Thoracic aorta (tissue), 2 donors: ENCODE measurements around the gene CDH18. TPM values are rescaled to one million over a fixed set of nuclear protein-coding genes. Genes with fewer than 3 reads are reported as not detected.
A peak's percentile ranks its signal among the peaks of the same experiment; 100 is the strongest.

Experiments
- ATAC-seq: fragments of 150-250 bp; one replicate; pipeline ENCODE4 v1.8.0; 2017; ENCODE audit warnings: low read depth; ENCODE audit not compliant: insufficient number of reproducible peaks, low FRiP score
- DNase-seq: peaks from one replicate; pipeline ENCODE4 v3.0.0-alpha.2; 2020; ENCODE audit warnings: low spot score
- H3K27ac ChIP-seq, 2 donors: fragments of 200-600 bp; sonication (generic); 1 replicate in 1 of 2; 2 replicates in 1 of 2; pipeline ENCODE4 v1.5.1; 2016; ENCODE audit warnings: mild to moderate bottlenecking in 2 of 2, moderate library complexity in 2 of 2
- H3K27me3 ChIP-seq: fragments of 200-600 bp; sonication (generic); replicated peaks from 2 replicates; pipeline ENCODE4 v1.6.0; 2016; ENCODE audit warnings: mild to moderate bottlenecking; ENCODE audit not compliant: insufficient read depth
- H3K36me3 ChIP-seq: fragments of 200-600 bp; sonication (generic); one replicate; pipeline ENCODE4 v1.5.1; 2016
- H3K4me1 ChIP-seq, 2 donors: fragments of 200-600 bp; sonication (generic); 1 replicate in 1 of 2; 2 replicates in 1 of 2; pipeline versions ENCODE4 v1.5.1 to v1.6.0; 2016; ENCODE audit warnings: low read depth in 2 of 2, mild to moderate bottlenecking in 1 of 2; ENCODE audit not compliant: control insufficient read depth in 1 of 2
- H3K4me3 ChIP-seq: fragments of 200-600 bp; sonication (generic); 2 replicates; pipeline ENCODE4 v1.5.1; 2016; ENCODE audit warnings: mild to moderate bottlenecking
- H3K9me3 ChIP-seq: fragments of 200-600 bp; sonication (generic); 2 replicates; pipeline ENCODE4 v1.5.1; 2016
- CTCF ChIP-seq: fragments of 200-600 bp; sonication (generic); IDR thresholded peaks from one replicate; pipeline ENCODE4 v1.5.1; 2019; ENCODE audit warnings: antibody characterized with exemption
- total RNA-seq, 2 donors: library from RNA; depleted of rRNA; stranded (reverse); fragments of >200 nt; gene quantifications; one replicate each; pipeline versions ENCODE4 v1.1.0 to v1.2.3, GENCODE V29; 2016

CDH18 gene
- total RNA-seq, 2 donors from 2014 or later, result not detected

GRCh38 chr5:20000416-20000815 lies 12.4 kb upstream of the CDH18 start:
- no peaks in the 10 kb centered on the region for H3K4me1 ChIP-seq
- H3K4me3 ChIP-seq, result no peak overlapping the region
- no peaks in the 10 kb centered on the region for H3K27me3 ChIP-seq
- no peak for DNase-seq
- H3K9me3 ChIP-seq, result no peaks in the 10 kb centered on the region
- ATAC-seq, result no peak
- no peaks in the 10 kb centered on the region for H3K36me3 ChIP-seq
- H3K27ac ChIP-seq, result no peak overlapping the region
- TF ChIP-seq CTCF, result no peak

GRCh38 chr5:19988457-19988856 lies 457 bp upstream of the CDH18 start:
- no peak overlapping the region for H3K27ac ChIP-seq
- no peak for ATAC-seq
- H3K27me3 ChIP-seq, result no peaks in the 10 kb centered on the region
- TF ChIP-seq CTCF, result no peak
- H3K36me3 ChIP-seq, result no peaks in the 10 kb centered on the region
- H3K4me3 ChIP-seq, result peak overlapping the region; percentile 22
- H3K9me3 ChIP-seq, result no peaks in the 10 kb centered on the region
- no peaks in the 10 kb centered on the region for H3K4me1 ChIP-seq
- no peak for DNase-seq

GRCh38 chr5:19986806-19987205 lies 1.2 kb downstream of the CDH18 start:
- Histone ChIP-seq H3K36me3 (no peaks in the 10 kb centered on the region), H3K27ac (no peak overlapping the region), H3K27me3 (no peaks in the 10 kb centered on the region), H3K4me3 (no peak overlapping the region), H3K9me3 (no peaks in the 10 kb centered on the region), H3K4me1 (no peaks in the 10 kb centered on the region)
- TF ChIP-seq CTCF, result no peak
- DNase-seq (no peak), ATAC-seq (no peak)

GRCh38 chr5:19986031-19986619 lies 1.9 kb downstream of the CDH18 start:
- no peaks in the 10 kb centered on the region for H3K36me3 ChIP-seq
- ATAC-seq, result no peak
- H3K4me3 ChIP-seq, result no peak overlapping the region
- no peaks in the 10 kb centered on the region for H3K27me3 ChIP-seq
- no peak for DNase-seq
- no peak for TF ChIP-seq CTCF
- no peaks in the 10 kb centered on the region for H3K4me1 ChIP-seq
- no peaks in the 10 kb centered on the region for H3K9me3 ChIP-seq
- H3K27ac ChIP-seq, result no peak overlapping the region

- ATAC-seq (no peak), DNase-seq (no peak)
- Histone ChIP-seq H3K36me3 (no peaks in the 10 kb centered on the region), H3K27me3 (no peaks in the 10 kb centered on the region), H3K4me3 (no peak overlapping the region), H3K4me1 (no peaks in the 10 kb centered on the region), H3K27ac (no peak overlapping the region), H3K9me3 (no peaks in the 10 kb centered on the region)
- no peak for TF ChIP-seq CTCF
Observed at GRCh38 chr5:19978476-19978875, 9.5 kb downstream of the CDH18 start.
